ENCODE data around the gene S100A10. TPM values are rescaled to one million over a fixed set of nuclear protein-coding genes. Genes with fewer than 3 reads are reported as not detected.

The S100A10 gene
- total RNA-seq, 1 experiment from 2014 or later: 160 TPM

DNA sequence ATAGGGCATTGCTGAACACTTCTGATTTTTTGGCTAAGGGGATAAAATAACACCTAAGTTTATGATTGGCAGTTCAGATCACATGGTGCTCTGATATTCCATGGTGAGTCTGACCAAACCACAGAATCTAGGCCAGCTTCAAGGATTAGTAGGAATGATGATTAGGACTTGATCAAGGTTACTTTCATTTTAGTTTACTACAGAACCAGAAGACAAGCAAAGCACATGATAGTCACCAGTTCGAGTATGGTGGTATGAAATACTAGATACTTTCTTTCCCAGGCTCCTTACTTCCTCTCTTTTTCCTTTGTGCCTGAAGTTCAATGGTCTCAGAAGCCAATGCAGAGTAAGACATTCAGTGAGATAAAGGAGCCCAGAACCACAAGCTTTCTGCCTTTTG, 26.6 kb downstream of the S100A10 start:
- Histone ChIP-seq H2BK5ac (ENCODE audit: insufficient read length, low read length) (no peak overlapping the region), H3K79me1 (ENCODE audit: insufficient read depth, low read depth, low read length, poor library complexity, severe bottlenecking) (no peaks in the 10 kb centered on the region), H3K14ac (ENCODE audit: insufficient read depth, low read length) (no peak overlapping the region), H2BK120ac (ENCODE audit: low read depth, low read length, poor library complexity, severe bottlenecking) (no peak overlapping the region), H3K9ac (ENCODE audit: extremely low read depth, insufficient read length, low read length) (no peak overlapping the region), H2BK12ac (ENCODE audit: insufficient read length, low read depth, low read length) (no peak overlapping the region), H3K27ac (ENCODE audit: insufficient read length, low read depth, low read length) (no peak overlapping the region), H2AK5ac (ENCODE audit: insufficient read length, low read length) (no peak overlapping the region), H2BK20ac (ENCODE audit: low read depth, low read length, poor library complexity, severe bottlenecking) (no peak overlapping the region), H2AFZ (ENCODE audit: low read length) (no peak overlapping the region), H3K4me1 (ENCODE audit: insufficient read depth, low read length) (peaks cover 4% of the 10 kb centered on the region; the same call in 1 of the 2 replicates), H3K4ac (ENCODE audit: low read depth, low read length) (no peak overlapping the region), H4K20me1 (ENCODE audit: control insufficient read depth, insufficient read depth, insufficient read length) (no peaks in the 10 kb centered on the region), H3K18ac (ENCODE audit: insufficient read length, low read depth, low read length) (no peak overlapping the region), H3K23me2 (ENCODE audit: insufficient read length, low read depth, low read length, poor library complexity, severe bottlenecking) (no peaks in the 10 kb centered on the region), H3K4me2 (ENCODE audit: insufficient read depth, insufficient read length, low read length) (no peak overlapping the region), H3T11ph (ENCODE audit: low read length) (no peak overlapping the region), H3K23ac (ENCODE audit: insufficient read length, low read depth, low read length) (no peak overlapping the region), H4K91ac (ENCODE audit: insufficient read length, low read depth, low read length) (no peak overlapping the region), H4K8ac (replicated peaks; ENCODE audit: insufficient read length, low read depth, low read length) (no peak overlapping the region), H2BK15ac (ENCODE audit: low read depth, low read length) (no peak overlapping the region), H3K79me2 (ENCODE audit: insufficient read depth, low read length) (no peaks in the 10 kb centered on the region), H3K9me3 (ENCODE audit: control insufficient read depth, low read depth, low read length) (no peaks in the 10 kb centered on the region), H3K56ac (ENCODE audit: insufficient read length, low read depth, low read length) (no peak overlapping the region), H4K5ac (ENCODE audit: insufficient read length, low read depth, low read length) (no peak overlapping the region), H3K27me3 (ENCODE audit: insufficient read depth, low read length) (no peaks in the 10 kb centered on the region)
- Mint-ChIP-seq H3K4me1 (peaks cover 16% of the 10 kb centered on the region in 2 experiments), H3K27me3 (ENCODE audit: low read depth) (no peaks in the 10 kb centered on the region), H3K4me3 (no peak overlapping the region), H3K9me3 (no peaks in the 10 kb centered on the region), H3K36me3 (ENCODE audit: insufficient read depth in 1 of 3, low read depth in 3 of 3) (no peaks in the 10 kb centered on the region), H3K27ac (no peak overlapping the region)
- no peak for TF ChIP-seq CTCF (conservative IDR thresholded peaks at IDR 0.05)
- no CpG with 5 or more reads among the region's 1 CpG for WGBS (ENCODE audit: extremely low coverage, insufficient read length, low lambda C conversion rate)
- no peak for DNase-seq

Data from H9 (cell line).